Gastroesophageal sphincter (tissue), 3 donors: ENCODE measurements around the gene SLC6A19.

Source experiments
- EP300 ChIP-seq: sonication (generic); formaldehyde crosslinking; IDR thresholded peaks from one replicate; pipeline ENCODE4 v1.6.1; 2017; ENCODE audit warnings: antibody characterized with exemption, mild to moderate bottlenecking
- POLR2A ChIP-seq, 2 donors: fragments of 450-650 bp; IDR thresholded peaks; one replicate each; pipeline ENCODE4 v1.6.1; 2017; ENCODE audit warnings: antibody characterized with exemption in 2 of 2, mild to moderate bottlenecking in 2 of 2, moderate library complexity in 1 of 2
- POLR2AphosphoS5 ChIP-seq: sonication (generic); formaldehyde crosslinking; IDR thresholded peaks from one replicate; pipeline ENCODE4 v1.6.1; 2017; ENCODE audit warnings: antibody characterized with exemption
- TF ChIP-seq, protein P1 (sequence below), 4 experiments: fragments of 200-600 bp in 2 of 4; fragments of 450-650 bp in 2 of 4; sonication (generic) in 1 of 4; IDR thresholded peaks; one replicate each; pipeline ENCODE4 v1.5.1; 2017 to 2019; ENCODE audit warnings: antibody characterized with exemption in 4 of 4, mild to moderate bottlenecking in 2 of 4, moderate library complexity in 2 of 4

DNA sequence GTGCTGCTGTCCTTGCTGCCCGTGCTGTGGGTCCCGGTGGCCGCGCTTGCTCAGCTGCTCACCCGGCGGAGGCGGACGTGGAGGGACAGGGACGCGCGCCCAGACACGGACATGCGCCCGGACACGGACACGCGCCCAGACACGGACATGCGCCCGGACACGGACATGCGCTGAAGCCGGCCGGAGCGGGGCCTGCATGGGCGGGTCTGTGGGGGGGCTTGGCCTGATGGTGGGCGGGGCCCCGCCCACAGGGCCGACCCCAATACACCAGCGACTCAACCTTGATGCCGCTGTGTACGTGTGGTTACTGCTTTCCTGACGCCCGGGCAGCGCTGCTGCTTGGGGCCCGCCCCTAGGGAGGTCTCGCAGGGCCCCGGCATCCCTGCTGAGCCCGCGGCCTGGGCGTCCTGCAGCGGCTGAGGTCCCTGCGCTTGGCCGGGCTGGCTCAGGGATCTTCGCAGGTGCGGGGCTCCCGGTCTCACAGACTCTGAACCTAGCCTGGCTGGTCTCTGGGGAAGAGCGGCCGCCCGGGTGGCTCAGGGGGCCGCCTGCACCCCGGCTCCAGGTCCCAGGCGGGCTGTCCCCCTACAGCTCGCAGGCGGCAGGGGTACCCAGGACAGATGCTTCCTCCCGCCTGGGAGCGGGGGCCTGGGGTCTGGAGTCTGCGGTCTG, 44.6 kb downstream of the SLC6A19 start:
- TF ChIP-seq POLR2AphosphoS5 = no peak
- TF ChIP-seq, protein P1, sequence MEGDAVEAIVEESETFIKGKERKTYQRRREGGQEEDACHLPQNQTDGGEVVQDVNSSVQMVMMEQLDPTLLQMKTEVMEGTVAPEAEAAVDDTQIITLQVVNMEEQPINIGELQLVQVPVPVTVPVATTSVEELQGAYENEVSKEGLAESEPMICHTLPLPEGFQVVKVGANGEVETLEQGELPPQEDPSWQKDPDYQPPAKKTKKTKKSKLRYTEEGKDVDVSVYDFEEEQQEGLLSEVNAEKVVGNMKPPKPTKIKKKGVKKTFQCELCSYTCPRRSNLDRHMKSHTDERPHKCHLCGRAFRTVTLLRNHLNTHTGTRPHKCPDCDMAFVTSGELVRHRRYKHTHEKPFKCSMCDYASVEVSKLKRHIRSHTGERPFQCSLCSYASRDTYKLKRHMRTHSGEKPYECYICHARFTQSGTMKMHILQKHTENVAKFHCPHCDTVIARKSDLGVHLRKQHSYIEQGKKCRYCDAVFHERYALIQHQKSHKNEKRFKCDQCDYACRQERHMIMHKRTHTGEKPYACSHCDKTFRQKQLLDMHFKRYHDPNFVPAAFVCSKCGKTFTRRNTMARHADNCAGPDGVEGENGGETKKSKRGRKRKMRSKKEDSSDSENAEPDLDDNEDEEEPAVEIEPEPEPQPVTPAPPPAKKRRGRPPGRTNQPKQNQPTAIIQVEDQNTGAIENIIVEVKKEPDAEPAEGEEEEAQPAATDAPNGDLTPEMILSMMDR (IDR thresholded peaks at IDR 0.05) = no peak
- no peak for TF ChIP-seq POLR2A (IDR thresholded peaks at IDR 0.05)
- TF ChIP-seq EP300 = no peak
